ENCODE measurements around the gene VWA5B1. TPM values are rescaled to one million over a fixed set of nuclear protein-coding genes. Genes with fewer than 3 reads are reported as not detected.

VWA5B1 gene
- total RNA-seq, 1 experiment from 2014 or later = not detected

GRCh38 chr1:20318521-20318920 lies 27.8 kb downstream of the VWA5B1 start:
- no peak for ATAC-seq
- H3K36me3 ChIP-seq (ENCODE audit: low read depth, low read length) = no peaks in the 10 kb centered on the region
- no peak overlapping the region for H3K4me3 ChIP-seq (ENCODE audit: low read length)
- BruUV-seq (replicated peaks) = no TSS peak
- no peaks in the 10 kb centered on the region for H3K9me3 ChIP-seq (ENCODE audit: low read length)
- no peak overlapping the region for H3K4me2 ChIP-seq (ENCODE audit: low read length)
- H4K20me1 ChIP-seq (ENCODE audit: low read length) = no peaks in the 10 kb centered on the region
- no peaks in the 10 kb centered on the region for H3K9me2 ChIP-seq (replicated peaks; ENCODE audit: low read length)
- H2AFZ ChIP-seq (ENCODE audit: low read length) = no peak overlapping the region
- no peaks in the 10 kb centered on the region for H3K27me3 ChIP-seq (ENCODE audit: low read length)
- no peak overlapping the region for H3K27ac ChIP-seq (ENCODE audit: low read length)
- intact Hi-C loops (cut with micrococcal nuclease) = no loop called here
- no peak overlapping the region for H3K9ac ChIP-seq (ENCODE audit: low read length)
- ChIA-PET POLR2A (ENCODE audit: unreplicated experiment) (no interaction called here), CTCF (no interaction called here)
- no peaks in the 10 kb centered on the region for H3K79me2 ChIP-seq (ENCODE audit: low read length)
- TF ChIP-seq, protein P1, sequence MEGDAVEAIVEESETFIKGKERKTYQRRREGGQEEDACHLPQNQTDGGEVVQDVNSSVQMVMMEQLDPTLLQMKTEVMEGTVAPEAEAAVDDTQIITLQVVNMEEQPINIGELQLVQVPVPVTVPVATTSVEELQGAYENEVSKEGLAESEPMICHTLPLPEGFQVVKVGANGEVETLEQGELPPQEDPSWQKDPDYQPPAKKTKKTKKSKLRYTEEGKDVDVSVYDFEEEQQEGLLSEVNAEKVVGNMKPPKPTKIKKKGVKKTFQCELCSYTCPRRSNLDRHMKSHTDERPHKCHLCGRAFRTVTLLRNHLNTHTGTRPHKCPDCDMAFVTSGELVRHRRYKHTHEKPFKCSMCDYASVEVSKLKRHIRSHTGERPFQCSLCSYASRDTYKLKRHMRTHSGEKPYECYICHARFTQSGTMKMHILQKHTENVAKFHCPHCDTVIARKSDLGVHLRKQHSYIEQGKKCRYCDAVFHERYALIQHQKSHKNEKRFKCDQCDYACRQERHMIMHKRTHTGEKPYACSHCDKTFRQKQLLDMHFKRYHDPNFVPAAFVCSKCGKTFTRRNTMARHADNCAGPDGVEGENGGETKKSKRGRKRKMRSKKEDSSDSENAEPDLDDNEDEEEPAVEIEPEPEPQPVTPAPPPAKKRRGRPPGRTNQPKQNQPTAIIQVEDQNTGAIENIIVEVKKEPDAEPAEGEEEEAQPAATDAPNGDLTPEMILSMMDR (conservative IDR thresholded peaks at IDR 0.05; ENCODE audit: low read depth, low read length) = no peak
- TF ChIP-seq EZH2phosphoT487 (IDR thresholded peaks at IDR 0.05; ENCODE audit: borderline replicate concordance, low read length) (no peak), EZH2 (IDR thresholded peaks at IDR 0.05; ENCODE audit: low read length, unreplicated experiment) (no peak)
- H3F3A ChIP-seq (ENCODE audit: low read length, unreplicated experiment) = no peaks in the 10 kb centered on the region
- H3K4me1 ChIP-seq (ENCODE audit: insufficient read depth, low read length) = no peaks in the 10 kb centered on the region
- DNase-seq = no peak

DNA sequence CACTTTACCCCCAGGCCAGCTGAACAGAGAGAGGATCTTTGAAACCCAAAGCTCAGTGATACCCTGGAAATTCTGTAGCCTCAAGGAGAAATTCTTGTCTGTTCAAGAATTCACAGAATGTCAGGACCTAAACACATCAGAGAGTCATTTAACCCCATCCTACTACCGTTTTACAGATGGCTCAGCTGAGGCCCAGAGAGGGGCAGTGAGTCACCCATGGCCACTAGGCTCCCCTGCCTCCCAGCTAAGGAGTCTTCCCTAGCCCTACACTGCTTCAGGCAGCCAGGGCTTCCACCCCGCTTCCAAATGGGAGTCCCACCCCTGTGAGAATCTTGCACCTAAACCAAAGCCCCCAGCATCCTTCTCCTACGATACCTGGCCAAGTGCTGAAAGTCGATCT lies 28.3 kb downstream of the VWA5B1 start:
- Histone ChIP-seq H3K79me2 (ENCODE audit: low read length) (no peaks in the 10 kb centered on the region), H3K9me3 (ENCODE audit: low read length) (no peaks in the 10 kb centered on the region), H3K9ac (ENCODE audit: low read length) (no peak overlapping the region), H3K36me3 (ENCODE audit: low read depth, low read length) (no peaks in the 10 kb centered on the region), H3K27ac (ENCODE audit: low read length) (no peak overlapping the region), H3K27me3 (ENCODE audit: low read length) (no peaks in the 10 kb centered on the region), H3K4me2 (ENCODE audit: low read length) (no peak overlapping the region), H3K4me1 (ENCODE audit: insufficient read depth, low read length) (no peaks in the 10 kb centered on the region), H3F3A (ENCODE audit: low read length, unreplicated experiment) (no peaks in the 10 kb centered on the region), H3K4me3 (ENCODE audit: low read length) (no peak overlapping the region), H4K20me1 (ENCODE audit: low read length) (no peaks in the 10 kb centered on the region), H2AFZ (ENCODE audit: low read length) (no peak overlapping the region), H3K9me2 (replicated peaks; ENCODE audit: low read length) (no peaks in the 10 kb centered on the region)
- DNase-seq (no peak), ATAC-seq (no peak)
- CTCF ChIA-PET = no interaction called here
- POLR2A ChIA-PET (ENCODE audit: unreplicated experiment) = no interaction called here
- TF ChIP-seq, protein P1 (conservative IDR thresholded peaks at IDR 0.05; ENCODE audit: low read depth, low read length) = no peak
- TF ChIP-seq EZH2 (IDR thresholded peaks at IDR 0.05; ENCODE audit: low read length, unreplicated experiment) (no peak), EZH2phosphoT487 (IDR thresholded peaks at IDR 0.05; ENCODE audit: borderline replicate concordance, low read length) (no peak)
- BruUV-seq (replicated peaks) = no TSS peak
- intact Hi-C loops (cut with micrococcal nuclease) = no loop called here

DNA sequence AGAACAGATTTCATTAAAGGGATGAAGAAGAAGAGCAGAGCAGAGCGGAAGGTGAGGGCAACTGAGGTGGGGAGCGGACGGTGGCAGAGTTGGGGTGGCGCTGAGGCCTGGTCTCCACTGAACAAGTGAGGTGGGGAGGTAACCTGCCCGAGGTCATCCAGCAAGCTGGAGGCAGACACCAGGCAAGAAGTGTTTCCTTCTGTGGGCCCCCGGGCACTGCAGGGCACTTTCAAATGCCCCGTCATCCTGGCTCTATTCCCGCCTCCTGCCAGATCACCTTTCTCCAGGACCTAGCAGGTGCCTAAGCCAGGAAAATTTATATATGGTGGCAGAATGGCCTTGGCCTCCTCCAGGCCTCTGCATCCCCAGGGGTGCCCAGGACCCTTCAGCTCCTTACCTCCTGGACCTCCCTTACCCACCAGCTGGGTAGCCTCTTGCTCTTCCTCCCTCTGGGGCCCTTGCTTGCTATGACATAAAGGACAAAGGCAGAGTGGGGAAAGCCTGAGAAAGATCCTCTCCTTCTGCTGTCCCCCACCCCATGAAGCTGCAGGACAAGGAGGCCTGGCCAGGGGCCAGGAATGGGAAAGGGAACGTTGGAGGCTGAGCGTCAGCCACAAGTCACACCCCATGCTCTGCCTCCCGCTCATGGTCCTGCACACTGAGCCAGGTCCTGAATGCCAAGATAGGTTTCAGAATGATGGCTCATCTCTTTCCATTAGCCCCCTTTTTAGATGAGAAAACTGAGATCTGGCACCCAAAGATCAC lies 29.0 kb downstream of the VWA5B1 start:
- Histone ChIP-seq H3K79me2 (ENCODE audit: low read length) (no peaks in the 10 kb centered on the region), H3K27me3 (ENCODE audit: low read length) (no peaks in the 10 kb centered on the region), H3K9ac (ENCODE audit: low read length) (no peak overlapping the region), H3K36me3 (ENCODE audit: low read depth, low read length) (no peaks in the 10 kb centered on the region), H4K20me1 (ENCODE audit: low read length) (no peaks in the 10 kb centered on the region), H3K4me3 (ENCODE audit: low read length) (no peak overlapping the region), H3F3A (ENCODE audit: low read length, unreplicated experiment) (no peaks in the 10 kb centered on the region), H2AFZ (ENCODE audit: low read length) (no peak overlapping the region), H3K4me2 (ENCODE audit: low read length) (no peak overlapping the region), H3K9me2 (replicated peaks; ENCODE audit: low read length) (no peaks in the 10 kb centered on the region), H3K4me1 (ENCODE audit: insufficient read depth, low read length) (no peaks in the 10 kb centered on the region), H3K9me3 (ENCODE audit: low read length) (no peaks in the 10 kb centered on the region), H3K27ac (ENCODE audit: low read length) (no peak overlapping the region)
- no peak for TF ChIP-seq EZH2 (IDR thresholded peaks at IDR 0.05; ENCODE audit: low read length, unreplicated experiment)
- no peak for TF ChIP-seq EZH2phosphoT487 (IDR thresholded peaks at IDR 0.05; ENCODE audit: borderline replicate concordance, low read length)
- TF ChIP-seq, protein P1 (conservative IDR thresholded peaks at IDR 0.05; ENCODE audit: low read depth, low read length) = no peak
- no peak for ATAC-seq
- ChIA-PET POLR2A (ENCODE audit: unreplicated experiment) (no interaction called here), CTCF (no interaction called here)
- intact Hi-C loops (cut with micrococcal nuclease) = no loop called here
- no peak for DNase-seq
- BruUV-seq (replicated peaks) = no TSS peak

Measured in PC-3 (cell line).